GM23338 (cell line): Measurements from ENCODE around the gene CDK3.

ENCODE experiments used
- CREB1 ChIP-seq: fragments of 250-450 bp; sonication (Bioruptor Pico); IDR thresholded peaks from 2 replicates; pipeline ENCODE4 v1.5.0; 2020; ENCODE audit warnings: low read depth, mild to moderate bottlenecking, moderate library complexity
- CTCF ChIP-seq, 2 experiments: fragments of 200-600 bp in 1 of 2; sonication (generic) in 1 of 2; conservative IDR thresholded peaks; 2 replicates each; pipeline versions ENCODE4 v1.5.1 to v1.6.1; 2016 to 2017; ENCODE audit warnings: antibody characterized with exemption in 2 of 2, low read depth in 2 of 2, mild to moderate bottlenecking in 2 of 2, moderate library complexity in 1 of 2
- EZH2 ChIP-seq: fragments of 200-600 bp; sonication (generic); IDR thresholded peaks from one replicate; pipeline ENCODE4 v1.8.0; 2017; ENCODE audit warnings: antibody characterized with exemption, mild to moderate bottlenecking, low read depth; ENCODE audit not compliant: unreplicated experiment
- EZH2phosphoT487 ChIP-seq: fragments of 200-600 bp; sonication (generic); IDR thresholded peaks from one replicate; pipeline ENCODE4 v1.8.1; 2018; ENCODE audit warnings: antibody characterized with exemption; ENCODE audit not compliant: unreplicated experiment
- JUNB ChIP-seq: IDR thresholded peaks from one replicate; pipeline ENCODE4 v1.6.1; 2016; ENCODE audit warnings: antibody characterized with exemption; ENCODE audit not compliant: unreplicated experiment
- NANOG ChIP-seq: IDR thresholded peaks from 2 replicates; pipeline ENCODE4 v1.6.1; 2016; ENCODE audit warnings: antibody characterized with exemption, borderline replicate concordance
- POLR2AphosphoS5 ChIP-seq: IDR thresholded peaks from 2 replicates; pipeline ENCODE4 v1.6.1; 2016; ENCODE audit warnings: antibody characterized with exemption, low read depth
- REST ChIP-seq: IDR thresholded peaks from one replicate; pipeline ENCODE4 v1.6.1; 2018; ENCODE audit warnings: antibody characterized with exemption; ENCODE audit not compliant: unreplicated experiment
- STAT1 ChIP-seq: IDR thresholded peaks from one replicate; pipeline ENCODE4 v1.6.1; 2016; ENCODE audit warnings: antibody characterized with exemption; ENCODE audit not compliant: unreplicated experiment
- ZNF114 ChIP-seq: fragments of 250-450 bp; sonication (Bioruptor Pico); IDR thresholded peaks from 2 replicates; pipeline ENCODE4 v1.5.0; 2020; ENCODE audit warnings: mild to moderate bottlenecking, moderate library complexity
- TF ChIP-seq, protein P1 (sequence below): IDR thresholded peaks from 2 replicates; pipeline ENCODE4 v1.6.1; 2016; ENCODE audit warnings: antibody characterized with exemption

GRCh38 chr17:76009969-76010661, 9.5 kb downstream of the CDK3 start:
- no peak for TF ChIP-seq CTCF (conservative IDR thresholded peaks at IDR 0.05; ENCODE audit: low read depth in 2 of 2)
- TF ChIP-seq NANOG, result no peak
- no peak for TF ChIP-seq EZH2
- TF ChIP-seq POLR2AphosphoS5, result no peak
- TF ChIP-seq STAT1, result no peak
- no peak for TF ChIP-seq CREB1 (CRISPR knock-in tag)
- TF ChIP-seq, protein P1, sequence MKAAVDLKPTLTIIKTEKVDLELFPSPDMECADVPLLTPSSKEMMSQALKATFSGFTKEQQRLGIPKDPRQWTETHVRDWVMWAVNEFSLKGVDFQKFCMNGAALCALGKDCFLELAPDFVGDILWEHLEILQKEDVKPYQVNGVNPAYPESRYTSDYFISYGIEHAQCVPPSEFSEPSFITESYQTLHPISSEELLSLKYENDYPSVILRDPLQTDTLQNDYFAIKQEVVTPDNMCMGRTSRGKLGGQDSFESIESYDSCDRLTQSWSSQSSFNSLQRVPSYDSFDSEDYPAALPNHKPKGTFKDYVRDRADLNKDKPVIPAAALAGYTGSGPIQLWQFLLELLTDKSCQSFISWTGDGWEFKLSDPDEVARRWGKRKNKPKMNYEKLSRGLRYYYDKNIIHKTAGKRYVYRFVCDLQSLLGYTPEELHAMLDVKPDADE, result no peak
- no peak for TF ChIP-seq REST
- TF ChIP-seq JUNB, result no peak
- no peak for TF ChIP-seq EZH2phosphoT487
- TF ChIP-seq ZNF114, result no peak
